ENCODE measurements around the gene PER3.

- no peak for TF ChIP-seq CSDC2 (CRISPR knock-in tag; IDR thresholded peaks at IDR 0.05)
- TF ChIP-seq BACH2 (CRISPR knock-in tag; IDR thresholded peaks at IDR 0.05; ENCODE audit: borderline replicate concordance): no peak
- no peak for TF ChIP-seq ZNF8 (CRISPR knock-in tag; IDR thresholded peaks at IDR 0.05)
- no peak for TF ChIP-seq ZFP30 (CRISPR knock-in tag; IDR thresholded peaks at IDR 0.05)
- no peak for TF ChIP-seq PATZ1 (CRISPR knock-in tag; IDR thresholded peaks at IDR 0.05; ENCODE audit: borderline replicate concordance)
- no peak for TF ChIP-seq POU6F1 (CRISPR knock-in tag; IDR thresholded peaks at IDR 0.05; ENCODE audit: borderline replicate concordance, low read depth)
- TF ChIP-seq ZFP3 (CRISPR knock-in tag; IDR thresholded peaks at IDR 0.05): no peak
- no peak for TF ChIP-seq CREB5 (CRISPR knock-in tag; IDR thresholded peaks at IDR 0.05; ENCODE audit: low read depth)
- TF ChIP-seq TCF4 (CRISPR knock-in tag; IDR thresholded peaks at IDR 0.05; ENCODE audit: borderline replicate concordance): no peak
- TF ChIP-seq ESRRG (CRISPR knock-in tag; IDR thresholded peaks at IDR 0.05): no peak
Observed at GRCh38 chr1:7868070-7868780, 84.1 kb downstream of the PER3 start.
